GM21717 (cell line): ENCODE data around the gene ZNF668.
"Not testable (repeated sequence)": the region's sequence is repeated elsewhere in the genome, so short reads cannot be mapped to it uniquely, and the experiment has no call there.

Experiments
- ATAC-seq: cut with Tn5 transposase; IDR thresholded peaks from one replicate; pipeline ENCODE4 v1.9.1; 2021; ENCODE audit warnings: mild to moderate bottlenecking, moderate library complexity; ENCODE audit not compliant: unreplicated experiment

Gene ZNF668

GRCh38 chr16:31016018-31016417 lies 58.0 kb downstream of the ZNF668 start:
- no peak for ATAC-seq

- ATAC-seq: not testable (repeated sequence)
Measured at GRCh38 chr16:31013292-31013691, 60.7 kb downstream of the ZNF668 start.

GRCh38 chr16:31011815-31012214 lies 62.2 kb downstream of the ZNF668 start:
- not testable (repeated sequence) for ATAC-seq
